Neural crest cell (in vitro differentiated cells): ENCODE measurements around the gene ABCB8. TPM values are rescaled to one million over a fixed set of nuclear protein-coding genes. Genes with fewer than 3 reads are reported as not detected.
"Not testable (repeated sequence)": the region's sequence is repeated elsewhere in the genome, so short reads cannot be mapped to it uniquely, and the experiment has no call there.

Experiments used
- DNase-seq: peaks from one replicate; pipeline ENCODE4 v3.0.0; 2021; ENCODE audit warnings: low read depth, mixed read lengths, low spot score
- H3K27ac Mint-ChIP-seq: one replicate; pipeline ENCODE4 v1.8.0; 2021; ENCODE audit warnings: mild to moderate bottlenecking, mixed read lengths; ENCODE audit not compliant: unreplicated experiment
- H3K27me3 Mint-ChIP-seq: 2 replicates; pipeline ENCODE4 v1.8.0; 2021; ENCODE audit warnings: low read depth, mild to moderate bottlenecking, mixed read lengths
- H3K36me3 Mint-ChIP-seq: 2 replicates; pipeline ENCODE4 v1.8.0; 2021; ENCODE audit warnings: low read depth, mild to moderate bottlenecking, mixed read lengths
- H3K4me1 Mint-ChIP-seq: 2 replicates; pipeline ENCODE4 v1.8.0; 2021; ENCODE audit warnings: mixed read lengths
- H3K4me3 Mint-ChIP-seq: one replicate; pipeline ENCODE4 v1.8.0; 2021; ENCODE audit warnings: mild to moderate bottlenecking, mixed read lengths
- H3K9me3 Mint-ChIP-seq: 2 replicates; pipeline ENCODE4 v1.8.0; 2021; ENCODE audit warnings: mixed read lengths
- CTCF ChIP-seq: fragments of 200-600 bp; sonication (generic); conservative IDR thresholded peaks from 2 replicates; pipeline ENCODE4 v1.5.0; 2021; ENCODE audit warnings: antibody characterized with exemption, mild to moderate bottlenecking
- total RNA-seq: library from RNA; stranded (reverse); gene quantifications from 2 replicates; pipeline ENCODE4 v1.2.1, GENCODE V29; 2021

The ABCB8 gene
- total RNA-seq, 1 donor from 2014 or later: 43.5 TPM

- peaks cover 6% of the 10 kb centered on the region for H3K27me3 Mint-ChIP-seq
- no peak for TF ChIP-seq CTCF
- DNase-seq: no peak
- no peaks in the 10 kb centered on the region for H3K9me3 Mint-ChIP-seq
- peaks cover 42% of the 10 kb centered on the region for H3K4me1 Mint-ChIP-seq
- no peaks in the 10 kb centered on the region for H3K36me3 Mint-ChIP-seq
- no peak overlapping the region for H3K4me3 Mint-ChIP-seq
- no peak overlapping the region for H3K27ac Mint-ChIP-seq
These were observed 18.8 kb upstream of the ABCB8 start for GRCh38 chr7:151009327-151010036.

- DNase-seq: no peak
- H3K27ac Mint-ChIP-seq: no peak overlapping the region
- H3K27me3 Mint-ChIP-seq: peaks cover 6% of the 10 kb centered on the region
- no peaks in the 10 kb centered on the region for H3K9me3 Mint-ChIP-seq
- no peak overlapping the region for H3K4me3 Mint-ChIP-seq
- no peaks in the 10 kb centered on the region for H3K36me3 Mint-ChIP-seq
- TF ChIP-seq CTCF: no peak
- peaks cover 42% of the 10 kb centered on the region for H3K4me1 Mint-ChIP-seq
These were observed 18.3 kb upstream of the ABCB8 start for GRCh38 chr7:151010037-151010306.

- peak overlapping the region; percentile 82 for H3K4me3 Mint-ChIP-seq
- peak overlapping the region; percentile 83 for H3K27ac Mint-ChIP-seq
- no peaks in the 10 kb centered on the region for H3K9me3 Mint-ChIP-seq
- peaks cover 47% of the 10 kb centered on the region for H3K4me1 Mint-ChIP-seq
- no peak for TF ChIP-seq CTCF
- no peak for DNase-seq
- peaks cover 6% of the 10 kb centered on the region for H3K27me3 Mint-ChIP-seq
- H3K36me3 Mint-ChIP-seq: no peaks in the 10 kb centered on the region
These were observed 17.7 kb upstream of the ABCB8 start for GRCh38 chr7:151010307-151011096.

- no peaks in the 10 kb centered on the region for H3K36me3 Mint-ChIP-seq
- TF ChIP-seq CTCF: no peak
- H3K4me3 Mint-ChIP-seq: peak overlapping the region; percentile 41
- no peaks in the 10 kb centered on the region for H3K9me3 Mint-ChIP-seq
- peak overlapping the region; percentile 83 for H3K27ac Mint-ChIP-seq
- H3K27me3 Mint-ChIP-seq: peaks cover 6% of the 10 kb centered on the region
- no peak for DNase-seq
- peaks cover 47% of the 10 kb centered on the region for H3K4me1 Mint-ChIP-seq
These were observed 17.2 kb upstream of the ABCB8 start for GRCh38 chr7:151011097-151011409.

- not testable (repeated sequence) for H3K4me3 Mint-ChIP-seq, H3K27me3 Mint-ChIP-seq, H3K9me3 Mint-ChIP-seq, DNase-seq, H3K36me3 Mint-ChIP-seq
- Mint-ChIP-seq H3K27ac (peak overlapping the region; percentile 75), H3K4me1 (peaks cover 47% of the 10 kb centered on the region)
These were observed 16.6 kb upstream of the ABCB8 start for GRCh38 chr7:151011616-151012015.

GRCh38 chr7:151012031-151012692 lies 16.1 kb upstream of the ABCB8 start:
- DNase-seq: no peak
- Mint-ChIP-seq H3K36me3 (no peaks in the 10 kb centered on the region), H3K9me3 (no peaks in the 10 kb centered on the region), H3K27me3 (peaks cover 6% of the 10 kb centered on the region), H3K4me3 (peak overlapping the region; percentile 54), H3K27ac (peak overlapping the region; percentile 75), H3K4me1 (peaks cover 48% of the 10 kb centered on the region)
- no peak for TF ChIP-seq CTCF
